Muscle layer of duodenum (tissue), 2 donors: ENCODE measurements around the gene TRPC1.

Experiments
- H3K27ac ChIP-seq: one replicate; pipeline ENCODE4 v1.7.0; 2013; ENCODE audit warnings: mild to moderate bottlenecking, low read length
- H3K27me3 ChIP-seq: one replicate; pipeline ENCODE4 v1.7.0; 2013; ENCODE audit warnings: low read depth, mild to moderate bottlenecking, control low read depth, low read length
- H3K36me3 ChIP-seq, 2 donors: one replicate each; pipeline ENCODE4 v1.7.0; 2013; ENCODE audit warnings: low read length in 2 of 2, control low read depth in 1 of 2, mild to moderate bottlenecking in 1 of 2; ENCODE audit not compliant: insufficient read depth in 2 of 2, control insufficient read depth in 1 of 2
- H3K4me1 ChIP-seq, 2 donors: one replicate each; pipeline ENCODE4 v1.7.0; 2013; ENCODE audit warnings: low read length in 2 of 2, mild to moderate bottlenecking in 2 of 2, control low read depth in 1 of 2, moderate library complexity in 1 of 2; ENCODE audit not compliant: insufficient read depth in 2 of 2, control insufficient read depth in 1 of 2
- H3K4me3 ChIP-seq, 2 donors: one replicate each; pipeline ENCODE4 v1.7.0; 2013; ENCODE audit warnings: low read length in 2 of 2, low read depth in 1 of 2, mild to moderate bottlenecking in 1 of 2
- H3K9me3 ChIP-seq, 2 donors: one replicate each; pipeline ENCODE4 v1.7.0; 2013; ENCODE audit warnings: low read length in 2 of 2, control low read depth in 1 of 2, mild to moderate bottlenecking in 1 of 2; ENCODE audit not compliant: control insufficient read depth in 1 of 2
- donor health status: healthy.

Gene TRPC1

DNA sequence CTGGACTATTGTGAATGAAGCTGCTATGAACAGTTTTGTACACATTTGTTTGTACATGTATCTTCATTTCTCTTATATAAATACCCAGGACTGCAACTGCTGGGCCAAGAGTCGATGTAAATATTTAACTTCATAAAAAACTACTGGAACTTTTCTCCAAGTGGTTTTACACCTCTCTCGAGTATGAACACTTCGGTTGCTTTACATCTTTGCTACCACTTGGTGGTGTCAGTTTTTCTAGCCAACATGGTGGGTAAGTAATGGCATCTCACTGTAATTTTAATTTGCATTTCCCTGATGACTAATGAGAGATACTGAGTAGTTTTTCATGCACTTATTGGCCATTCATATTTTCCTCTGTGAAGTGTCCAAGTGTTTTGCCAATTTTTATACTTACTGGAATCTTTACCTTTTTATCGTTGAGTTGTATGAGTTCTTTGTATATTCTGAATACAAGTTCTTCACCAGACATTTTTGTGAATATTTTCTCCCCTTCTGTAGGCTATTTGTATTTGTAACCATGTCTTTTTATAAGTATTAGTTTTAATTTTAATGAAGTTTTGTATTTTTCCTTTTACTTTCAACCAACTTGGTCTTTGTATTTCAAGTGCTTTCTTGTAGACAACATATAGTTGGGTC is 120.6 kb downstream of the TRPC1 start:
- no peaks in the 10 kb centered on the region for H3K27me3 ChIP-seq
- no peaks in the 10 kb centered on the region for H3K4me1 ChIP-seq
- H3K27ac ChIP-seq: no peak overlapping the region
- no peaks in the 10 kb centered on the region for H3K9me3 ChIP-seq
- no peak overlapping the region for H3K4me3 ChIP-seq
- no peaks in the 10 kb centered on the region for H3K36me3 ChIP-seq

GRCh38 chr3:142846779-142847577 is 123.1 kb downstream of the TRPC1 start:
- Histone ChIP-seq H3K27ac (no peak overlapping the region), H3K36me3 (no peaks in the 10 kb centered on the region), H3K4me3 (no peak overlapping the region), H3K27me3 (no peaks in the 10 kb centered on the region), H3K4me1 (no peaks in the 10 kb centered on the region), H3K9me3 (no peaks in the 10 kb centered on the region)

GRCh38 chr3:142849148-142849547 is 125.3 kb downstream of the TRPC1 start:
- H3K4me1 ChIP-seq: peaks cover 0 to 8% of the 10 kb centered on the region in 2 donors
- H3K27ac ChIP-seq: no peak overlapping the region
- H3K4me3 ChIP-seq: no peak overlapping the region
- H3K9me3 ChIP-seq: no peaks in the 10 kb centered on the region
- H3K36me3 ChIP-seq: no peaks in the 10 kb centered on the region
- no peaks in the 10 kb centered on the region for H3K27me3 ChIP-seq

DNA sequence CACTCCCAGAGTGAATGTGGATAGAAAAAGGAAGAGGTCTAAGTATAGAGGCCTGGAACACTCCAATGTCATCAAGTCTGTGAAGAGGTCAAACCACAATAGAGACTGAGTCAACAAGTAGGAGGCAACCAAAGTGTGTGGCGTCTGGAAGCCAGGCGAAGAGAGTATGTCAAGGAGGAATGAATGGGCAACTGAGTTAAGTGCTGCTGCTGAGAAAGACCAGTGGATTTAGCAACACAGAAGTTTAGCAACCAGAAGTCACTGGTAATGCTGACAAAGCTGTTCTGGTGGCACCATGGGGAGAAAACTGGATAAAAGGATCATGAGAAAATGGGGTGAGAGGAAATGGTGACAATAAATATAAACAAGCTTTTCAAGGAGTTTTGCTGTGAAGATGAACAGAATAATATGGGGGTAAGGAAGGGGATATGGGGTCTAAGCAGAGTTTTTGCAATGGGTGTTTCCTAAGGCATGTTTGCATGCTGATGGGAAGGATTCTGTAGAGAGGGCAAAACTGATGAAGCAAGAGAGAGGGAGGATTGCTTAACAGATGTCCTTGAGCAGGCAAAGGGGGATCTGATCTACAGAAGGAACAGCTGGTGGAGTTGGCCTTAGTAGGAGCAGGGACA is 126.7 kb downstream of the TRPC1 start:
- Histone ChIP-seq H3K9me3 (no peaks in the 10 kb centered on the region), H3K4me3 (no peak overlapping the region), H3K27ac (no peak overlapping the region), H3K4me1 (peaks cover 0 to 8% of the 10 kb centered on the region in 2 donors), H3K36me3 (no peaks in the 10 kb centered on the region), H3K27me3 (no peaks in the 10 kb centered on the region)

GRCh38 chr3:142852009-142852408 is 128.2 kb downstream of the TRPC1 start:
- H3K27ac ChIP-seq: no peak overlapping the region
- peaks cover 0 to 8% of the 10 kb centered on the region in 2 donors for H3K4me1 ChIP-seq
- no peaks in the 10 kb centered on the region for H3K9me3 ChIP-seq
- no peaks in the 10 kb centered on the region for H3K27me3 ChIP-seq
- no peak overlapping the region for H3K4me3 ChIP-seq
- H3K36me3 ChIP-seq: no peaks in the 10 kb centered on the region

DNA sequence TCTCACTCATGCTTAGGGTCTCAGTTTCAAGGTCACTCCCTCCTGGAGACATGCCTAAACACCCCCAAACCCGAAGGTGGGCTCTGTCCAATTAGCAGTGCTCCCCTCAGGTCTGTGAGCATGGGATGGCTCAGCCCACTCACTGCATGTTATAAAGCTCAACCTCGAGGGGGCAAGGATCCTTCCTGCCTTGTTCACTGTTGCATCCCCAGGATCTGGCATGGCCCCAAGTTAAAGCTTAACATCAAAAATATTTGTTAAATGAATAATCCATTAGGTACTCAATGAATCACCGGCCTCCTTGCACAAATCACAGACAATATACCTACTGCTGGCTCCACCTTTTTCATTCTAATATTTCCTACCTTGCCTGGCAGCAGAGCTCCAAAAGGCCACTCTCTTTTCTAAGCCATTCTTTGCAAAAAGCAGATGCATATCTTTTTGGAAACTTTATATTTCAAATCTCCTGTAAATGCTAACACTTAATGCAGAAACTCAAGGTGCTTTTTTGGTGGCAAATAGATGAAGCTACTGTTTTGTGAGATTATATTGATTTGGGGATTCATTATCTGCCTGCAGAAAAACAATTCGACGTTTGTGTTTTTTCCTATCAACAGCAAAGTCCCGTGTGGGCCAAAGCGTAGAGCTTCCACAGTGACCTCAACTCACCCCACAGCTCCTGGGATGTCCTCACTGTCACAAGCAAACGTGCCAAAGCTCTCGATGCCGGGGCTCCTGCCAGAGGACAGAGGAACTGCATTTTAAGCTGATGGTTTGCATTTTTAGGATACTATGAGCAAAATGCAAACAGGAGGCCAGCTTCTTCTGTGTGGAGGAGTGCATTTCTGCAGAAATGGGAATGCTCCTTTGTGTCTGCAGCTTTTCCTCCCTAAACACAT is 129.7 kb downstream of the TRPC1 start:
- Histone ChIP-seq H3K4me3 (no peak overlapping the region), H3K9me3 (no peaks in the 10 kb centered on the region), H3K36me3 (no peaks in the 10 kb centered on the region), H3K4me1 (peaks cover 0 to 8% of the 10 kb centered on the region in 2 donors), H3K27me3 (no peaks in the 10 kb centered on the region), H3K27ac (no peak overlapping the region)

DNA sequence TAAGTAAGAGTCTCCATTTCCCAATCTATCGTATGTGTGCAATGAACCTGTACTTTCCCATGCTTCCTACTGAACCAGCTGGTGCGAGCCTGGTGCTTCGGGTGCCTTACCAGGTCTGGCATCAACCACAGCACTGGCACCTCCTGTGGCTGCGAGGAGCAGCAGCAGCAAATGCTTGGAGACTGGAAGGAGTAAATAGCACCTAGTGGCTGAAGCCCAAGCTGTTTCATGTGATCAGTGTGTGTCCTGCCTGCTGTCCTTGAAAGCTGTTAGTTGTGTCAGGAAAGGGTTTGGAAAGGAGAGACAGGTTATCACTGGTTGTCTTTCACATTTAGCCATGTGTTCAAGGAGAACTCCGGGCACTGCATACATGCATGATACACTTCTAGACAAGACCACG is 133.2 kb downstream of the TRPC1 start:
- H3K9me3 ChIP-seq: no peaks in the 10 kb centered on the region
- H3K4me3 ChIP-seq: no peak overlapping the region
- H3K27ac ChIP-seq: no peak overlapping the region
- H3K27me3 ChIP-seq: no peaks in the 10 kb centered on the region
- no peaks in the 10 kb centered on the region for H3K36me3 ChIP-seq
- peaks cover 0 to 8% of the 10 kb centered on the region in 2 donors for H3K4me1 ChIP-seq
